NT2/D1 (cell line): ENCODE data around the gene RPTOR.

Experiments
- YY1 ChIP-seq: IDR thresholded peaks from 2 replicates; pipeline ENCODE4 v1.6.1; 2011; ENCODE audit not compliant: insufficient read length, insufficient read depth
- ZNF274 ChIP-seq: IDR thresholded peaks from 2 replicates; pipeline ENCODE4 v1.6.1; 2011; ENCODE audit warnings: mild to moderate bottlenecking, low read depth, low read length

GRCh38 chr17:80846932-80847331 lies 302.3 kb downstream of the RPTOR start:
- no peak for TF ChIP-seq YY1
- TF ChIP-seq ZNF274, result no peak
